Glomerular endothelial cell (primary cell): Measurements from ENCODE around the gene MYRF. TPM values are rescaled to one million over a fixed set of nuclear protein-coding genes. Genes with fewer than 3 reads are reported as not detected.

ENCODE experiments used
- DNase-seq: peaks from one replicate; pipeline ENCODE4 v3.0.0-alpha.2; 2011; ENCODE audit warnings: low read depth, low spot score; ENCODE audit errors: extremely low read depth
- total RNA-seq: library from RNA; depleted of rRNA; stranded (reverse); fragments of >200 nt; gene quantifications from 2 replicates; pipeline ENCODE4 v1.2.3, GENCODE V29; 2015

Gene MYRF
- total RNA-seq, 1 donor from 2014 or later, result 10.7 TPM

DNA sequence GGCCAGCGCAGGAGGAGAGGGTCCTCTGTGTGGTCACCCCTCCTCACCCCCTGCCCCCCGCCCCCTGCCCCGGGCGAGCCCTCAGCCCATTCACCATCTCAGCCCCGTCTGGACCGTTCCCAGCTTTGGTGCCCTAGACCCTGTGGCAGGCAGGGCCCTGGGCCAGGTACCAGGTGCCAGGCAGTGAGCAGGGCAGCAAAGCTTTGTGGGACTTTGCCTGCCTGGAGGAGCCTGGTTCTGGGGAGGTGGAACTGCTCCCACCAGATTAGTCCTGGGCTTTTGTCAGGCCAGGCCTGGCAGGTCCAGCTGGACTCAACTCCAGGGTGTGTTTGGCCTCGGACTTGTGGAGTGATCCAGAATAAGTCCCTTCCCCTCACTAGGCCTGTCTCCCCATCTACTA, 13.7 kb upstream of the MYRF start:
- no peak for DNase-seq

DNA sequence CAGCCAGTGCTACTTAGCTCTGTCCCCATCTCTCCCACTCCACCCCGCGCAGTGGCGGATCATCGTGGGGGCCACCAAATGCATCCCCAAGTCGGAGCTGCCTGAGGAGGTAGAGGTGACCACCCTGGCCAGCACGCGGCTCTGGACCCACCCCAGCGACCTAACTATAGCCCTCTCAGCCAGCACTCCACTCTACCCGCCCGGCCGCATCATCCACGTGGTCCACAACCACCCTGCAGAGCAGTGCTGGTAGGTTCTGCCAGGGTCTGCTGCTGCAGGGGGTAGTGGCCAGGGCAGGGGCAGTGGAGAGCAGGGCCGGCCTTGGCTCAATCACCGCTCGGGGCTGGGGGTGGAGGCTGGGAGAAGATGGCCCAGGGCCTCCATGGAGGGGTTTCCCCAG, 13.0 kb upstream of the MYRF start:
- no peak for DNase-seq

DNA sequence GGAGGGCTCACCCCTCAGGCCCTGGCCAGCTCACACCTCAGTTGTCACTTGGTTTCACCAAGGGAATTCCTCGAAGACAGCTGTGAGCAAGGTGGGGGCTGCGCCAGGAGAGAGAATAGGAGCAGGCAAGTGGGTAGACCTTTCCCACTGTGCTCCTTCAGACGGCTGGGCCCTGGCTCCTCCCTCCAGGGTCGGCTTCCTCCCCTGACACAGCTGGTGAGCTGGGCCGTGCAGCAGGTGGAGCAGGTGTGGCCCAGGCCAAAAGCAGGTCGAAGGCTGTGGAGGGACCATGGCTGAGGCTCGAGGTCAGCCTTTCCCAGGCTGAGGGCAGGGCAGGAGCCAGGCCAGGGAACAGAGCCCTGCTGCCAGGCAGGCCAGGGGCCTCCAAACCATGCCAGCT, 12.5 kb upstream of the MYRF start:
- DNase-seq, result no peak

GRCh38 chr11:61742391-61742790, 10.0 kb upstream of the MYRF start:
- no peak for DNase-seq

GRCh38 chr11:61743486-61744095, 8.8 kb upstream of the MYRF start:
- no peak for DNase-seq

DNA sequence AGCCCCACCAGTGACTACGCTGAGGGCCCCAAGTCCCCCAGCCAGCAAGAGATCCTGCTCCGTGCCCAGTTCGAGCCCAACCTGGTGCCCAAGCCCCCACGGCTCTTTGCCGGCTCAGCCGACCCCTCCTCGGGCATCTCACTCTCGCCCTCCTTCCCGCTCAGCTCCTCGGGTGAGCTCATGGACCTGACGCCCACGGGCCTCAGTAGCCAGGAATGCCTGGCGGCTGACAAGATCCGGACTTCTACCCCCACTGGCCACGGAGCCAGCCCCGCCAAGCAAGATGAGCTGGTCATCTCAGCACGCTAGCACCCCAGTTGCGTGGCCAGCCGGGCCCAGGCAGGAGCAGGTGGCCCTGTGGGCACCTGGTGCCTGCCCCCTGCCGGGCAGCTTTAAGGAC, 8.3 kb upstream of the MYRF start:
- DNase-seq, result no peak

DNA sequence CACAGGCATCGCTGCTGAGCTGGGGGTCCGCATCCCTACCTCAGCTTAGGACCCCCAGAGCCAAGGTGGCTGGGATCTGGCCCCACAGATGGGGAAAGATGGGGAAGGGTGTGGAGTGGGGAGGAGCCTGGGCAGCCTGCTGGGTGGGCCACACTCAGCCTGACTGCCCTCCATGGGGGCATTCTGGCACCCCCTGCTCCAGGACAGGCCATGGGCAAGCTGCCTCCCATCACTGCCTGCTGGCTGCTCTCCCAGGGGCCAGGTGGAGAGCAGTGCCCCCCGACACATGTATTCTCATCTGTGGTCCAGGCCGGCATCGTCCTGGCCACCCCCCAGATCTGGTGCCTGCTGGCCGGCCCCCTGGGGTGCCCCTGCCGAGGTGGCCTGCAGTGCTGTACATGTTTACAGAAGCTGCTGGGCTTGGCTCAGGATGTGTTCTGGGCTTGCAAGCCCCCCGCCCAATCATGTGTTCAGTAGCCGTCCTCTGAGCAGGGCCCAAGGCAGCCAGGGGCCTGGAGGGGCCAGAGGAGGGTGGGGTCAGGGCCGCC, 7.8 kb upstream of the MYRF start:
- DNase-seq, result no peak

GRCh38 chr11:61745781-61746441, 6.5 kb upstream of the MYRF start:
- DNase-seq, result no peak

GRCh38 chr11:61746442-61747191, 5.8 kb upstream of the MYRF start:
- DNase-seq, result no peak

DNA sequence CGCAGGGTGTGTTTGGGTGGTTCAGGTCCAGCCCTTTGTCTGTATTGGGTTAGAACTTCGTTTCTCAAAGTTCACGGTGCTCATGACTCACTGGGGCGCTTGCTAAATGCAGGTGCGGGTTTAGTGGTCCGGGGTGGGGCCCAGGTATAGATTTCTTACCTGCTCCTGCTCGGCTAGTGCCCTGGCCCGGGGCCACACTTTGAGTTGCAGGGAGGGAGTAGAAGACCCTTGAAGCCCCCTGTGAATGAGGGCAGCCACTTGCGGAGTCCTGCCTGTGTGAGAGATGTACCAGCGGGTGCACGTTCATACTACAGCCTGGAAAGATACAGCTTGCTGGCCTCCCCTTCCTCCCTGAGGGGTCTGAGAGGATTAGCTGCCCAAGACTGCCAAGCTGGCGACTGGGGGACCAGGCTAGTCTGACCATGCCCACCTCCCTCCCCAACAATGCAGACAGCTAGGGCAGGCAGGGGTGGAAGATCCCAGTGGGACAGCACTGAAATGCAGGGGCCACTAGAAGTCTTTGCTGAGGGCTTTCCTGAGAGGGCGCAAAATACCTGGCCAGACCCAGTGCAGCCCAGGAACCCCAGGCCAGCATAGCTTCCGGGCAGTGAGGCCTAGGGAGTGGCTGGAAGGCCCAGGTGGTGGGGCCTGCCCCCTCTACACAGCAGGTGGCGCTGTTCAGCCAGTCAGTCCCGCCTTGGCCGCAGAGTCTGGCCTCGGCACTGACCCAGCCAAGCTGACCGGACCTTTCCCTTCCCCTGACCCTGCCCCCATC, 5.1 kb upstream of the MYRF start:
- peak; percentile 7 for DNase-seq

DNA sequence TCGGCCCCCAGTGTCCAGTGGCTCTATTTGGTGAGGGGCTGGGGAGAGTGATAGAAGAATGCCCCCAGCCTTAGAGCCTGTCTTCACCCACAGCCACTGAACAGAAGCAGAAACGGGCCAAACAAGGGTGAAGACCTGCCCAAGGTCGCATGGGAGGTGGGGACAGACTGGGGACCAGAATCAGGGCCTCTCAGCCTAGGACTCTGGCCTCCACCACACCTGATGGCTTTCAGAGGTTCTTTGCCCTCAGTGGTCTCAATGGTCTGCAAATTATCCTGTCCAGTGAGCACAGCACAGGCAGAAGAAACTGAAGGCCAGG, 4.5 kb upstream of the MYRF start:
- DNase-seq, result no peak

GRCh38 chr11:61749591-61750217, 2.7 kb upstream of the MYRF start:
- no peak for DNase-seq

GRCh38 chr11:61750631-61751273, 1.7 kb upstream of the MYRF start:
- no peak for DNase-seq

DNA sequence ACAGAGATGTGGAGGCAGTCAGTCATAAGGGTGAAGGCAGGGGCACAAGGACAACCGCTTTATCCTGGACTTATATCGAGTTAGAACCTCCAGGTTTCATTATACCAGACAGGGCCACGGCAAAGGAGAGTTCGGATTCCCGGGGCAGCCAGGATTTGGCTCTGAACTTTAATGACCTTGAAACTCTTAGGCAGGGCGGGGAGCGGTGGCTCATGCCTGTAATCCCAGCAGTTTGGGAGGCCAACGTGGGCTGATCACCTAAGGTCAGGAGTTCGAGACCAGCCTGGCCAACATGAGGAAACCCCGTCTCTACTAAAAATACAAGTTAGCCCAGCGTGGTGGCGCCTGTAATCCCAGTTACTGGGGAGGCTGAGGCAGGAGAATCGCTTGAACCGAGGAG, 1.1 kb upstream of the MYRF start:
- no peak for DNase-seq

GRCh38 chr11:61752925-61753521, 587 bp downstream of the MYRF start:
- DNase-seq, result no peak

DNA sequence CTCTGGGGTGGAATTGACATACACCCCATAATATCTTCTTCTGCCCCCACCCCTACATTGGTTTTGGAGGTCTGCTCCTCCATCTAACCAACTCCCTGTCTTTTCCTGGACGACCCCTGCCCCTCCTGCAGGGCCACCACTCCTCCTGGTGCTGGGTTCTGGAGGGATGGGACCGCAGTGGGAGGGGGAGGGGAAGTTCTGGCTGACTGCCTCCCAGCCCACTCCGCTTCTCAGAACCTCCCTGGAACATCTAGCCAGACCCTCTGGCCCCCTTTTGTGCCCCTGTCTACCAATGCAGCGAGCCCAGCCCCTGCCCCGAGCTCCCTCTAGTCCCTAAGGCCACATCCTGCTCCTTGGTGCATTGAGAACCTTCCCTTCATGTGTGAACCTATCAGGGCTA, 1.2 kb downstream of the MYRF start:
- DNase-seq, result no peak

DNA sequence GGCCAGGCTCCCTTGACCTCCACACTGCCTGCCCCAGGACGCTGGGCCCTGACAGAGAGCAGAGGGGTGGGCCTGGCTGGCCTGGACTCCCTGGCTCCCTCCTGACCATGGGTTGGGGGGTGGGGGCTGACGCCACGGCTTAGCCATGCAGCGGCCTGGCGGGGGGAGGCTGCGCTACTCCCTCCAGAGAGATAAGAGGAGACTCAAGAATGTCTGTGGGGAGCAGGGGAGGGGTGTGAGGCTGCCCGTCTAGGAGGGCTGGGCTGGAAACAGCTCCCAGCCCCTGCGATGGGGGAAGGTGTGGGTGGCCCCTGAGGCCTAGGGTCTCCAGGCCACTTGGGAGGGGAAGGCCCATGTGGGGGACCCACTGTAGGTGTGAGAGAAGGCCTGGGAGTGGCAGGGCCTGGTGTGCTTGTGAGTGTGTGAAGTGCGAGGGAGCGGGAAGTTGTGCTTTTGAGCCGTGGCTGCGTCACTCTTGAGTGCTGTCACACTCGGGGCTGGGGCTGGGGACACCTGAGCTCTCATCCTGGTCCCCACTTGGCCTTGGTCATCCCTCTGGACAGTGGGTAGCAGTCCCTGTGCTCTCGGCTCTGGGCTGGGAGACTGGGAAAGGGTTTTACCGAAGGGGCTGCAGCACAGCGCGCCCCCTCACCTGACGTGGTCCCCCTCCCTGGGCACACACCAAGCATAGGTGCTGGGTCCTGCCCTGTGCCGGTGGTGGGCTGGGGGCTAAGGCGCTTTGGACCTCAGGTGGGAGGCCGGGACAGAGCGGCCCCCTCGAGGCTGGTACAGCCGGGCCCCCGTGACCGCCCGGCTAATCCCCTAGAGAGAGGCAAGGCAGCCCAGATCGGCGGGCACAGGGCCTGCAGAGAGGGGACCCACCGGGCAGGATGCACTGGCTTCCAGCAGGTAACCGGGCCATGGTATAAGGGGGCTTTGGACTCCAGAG, 2.4 kb downstream of the MYRF start:
- no peak for DNase-seq

GRCh38 chr11:61756147-61756451, 3.7 kb downstream of the MYRF start:
- no peak for DNase-seq
